GM23248 (cell line): ENCODE data around the gene KCTD8. TPM values are rescaled to one million over a fixed set of nuclear protein-coding genes. Genes with fewer than 3 reads are reported as not detected.

ENCODE experiments used
- DNase-seq: peaks from one replicate; pipeline ENCODE4 v3.0.0-alpha.2; 2015
- H2AFZ ChIP-seq: fragments of 200-600 bp; sonication (generic); 2 replicates; pipeline ENCODE4 v1.6.1; 2016; ENCODE audit warnings: antibody characterized with exemption
- H3F3A ChIP-seq: fragments of 200-600 bp; sonication (generic); 2 replicates; pipeline ENCODE4 v1.6.1; 2016; ENCODE audit warnings: mild to moderate bottlenecking, antibody characterized with exemption, mixed run types; ENCODE audit not compliant: insufficient read depth
- H3K27ac ChIP-seq: fragments of 200-600 bp; sonication (generic); 2 replicates; pipeline ENCODE4 v1.5.1; 2016; ENCODE audit warnings: mild to moderate bottlenecking
- H3K27me3 ChIP-seq: fragments of 200-600 bp; sonication (generic); replicated peaks from 2 replicates; pipeline ENCODE4 v1.6.1; 2016; ENCODE audit warnings: mild to moderate bottlenecking; ENCODE audit not compliant: insufficient read depth
- H3K36me3 ChIP-seq: fragments of 200-600 bp; sonication (generic); 2 replicates; pipeline ENCODE4 v1.6.1; 2016; ENCODE audit warnings: low read depth, mild to moderate bottlenecking
- H3K4me1 ChIP-seq: fragments of 200-600 bp; sonication (generic); 2 replicates; pipeline ENCODE4 v1.6.1; 2016; ENCODE audit warnings: mild to moderate bottlenecking; ENCODE audit not compliant: insufficient read depth
- H3K4me2 ChIP-seq: fragments of 200-600 bp; sonication (generic); one replicate; pipeline ENCODE4 v1.6.1; 2016; ENCODE audit warnings: mild to moderate bottlenecking; ENCODE audit not compliant: unreplicated experiment
- H3K4me3 ChIP-seq: fragments of 200-600 bp; sonication (generic); 2 replicates; pipeline ENCODE4 v1.5.1; 2016; ENCODE audit warnings: mild to moderate bottlenecking
- H3K79me2 ChIP-seq: fragments of 200-600 bp; sonication (generic); 2 replicates; pipeline ENCODE4 v1.6.1; 2016; ENCODE audit warnings: mild to moderate bottlenecking; ENCODE audit not compliant: insufficient read depth
- H3K9ac ChIP-seq: fragments of 200-600 bp; sonication (generic); 2 replicates; pipeline ENCODE4 v1.6.1; 2016; ENCODE audit warnings: mild to moderate bottlenecking
- H3K9me2 ChIP-seq: fragments of 200-600 bp; sonication (generic); 2 replicates; pipeline ENCODE4 v1.6.1; 2016; ENCODE audit warnings: mixed run types, mild to moderate bottlenecking, moderate library complexity; ENCODE audit not compliant: insufficient read depth
- H3K9me3 ChIP-seq: fragments of 200-600 bp; sonication (generic); one replicate; pipeline ENCODE4 v1.6.1; 2017; ENCODE audit warnings: low read depth
- H4K20me1 ChIP-seq: fragments of 200-600 bp; sonication (generic); 2 replicates; pipeline ENCODE4 v1.6.0; 2016; ENCODE audit not compliant: insufficient read depth
- EZH2 ChIP-seq: fragments of 200-600 bp; sonication (generic); IDR thresholded peaks from 2 replicates; pipeline ENCODE4 v1.6.1; 2018; ENCODE audit warnings: antibody characterized with exemption, mild to moderate bottlenecking; ENCODE audit not compliant: insufficient read depth, poor library complexity, severe bottlenecking
- EZH2phosphoT487 ChIP-seq: fragments of 200-600 bp; sonication (generic); IDR thresholded peaks from 2 replicates; pipeline ENCODE4 v1.6.1; 2018; ENCODE audit warnings: antibody characterized with exemption, moderate library complexity, mild to moderate bottlenecking, low read depth; ENCODE audit not compliant: insufficient read depth
- WGBS, 2 experiments: methylation state at CpG; one replicate each; pipeline ENCODE4 v1.1.6; 2015 to 2017; ENCODE audit warnings: low lambda C conversion rate in 2 of 2, low coverage in 1 of 2; ENCODE audit errors: missing lambda C conversion rate in 2 of 2; 5-methylcytosine and 5-hydroxymethylcytosine counted together
- in situ Hi-C: fragments of 300-500 bp; cut with MboI; formaldehyde crosslinking; loops from 2 replicates; pipeline ENCODE4 v1.15.0; 2020
- polyA plus RNA-seq: library from polyadenylated mRNA; unstranded; fragments of >200 nt; fragmentation: Nextera tagmentation; extraction: Ambion mirVana; gene quantifications from 2 replicates; pipeline ENCODE4 v1.2.1, GENCODE V29; 2016
- total RNA-seq: library from RNA; depleted of rRNA; stranded (reverse); fragments of >200 nt; shearing (Covaris generic); gene quantifications from 2 replicates; pipeline ENCODE4 v1.2.3, GENCODE V29; 2014

Gene KCTD8
- total and polyA plus RNA-seq, 2 experiments from 2014 or later: not detected

DNA sequence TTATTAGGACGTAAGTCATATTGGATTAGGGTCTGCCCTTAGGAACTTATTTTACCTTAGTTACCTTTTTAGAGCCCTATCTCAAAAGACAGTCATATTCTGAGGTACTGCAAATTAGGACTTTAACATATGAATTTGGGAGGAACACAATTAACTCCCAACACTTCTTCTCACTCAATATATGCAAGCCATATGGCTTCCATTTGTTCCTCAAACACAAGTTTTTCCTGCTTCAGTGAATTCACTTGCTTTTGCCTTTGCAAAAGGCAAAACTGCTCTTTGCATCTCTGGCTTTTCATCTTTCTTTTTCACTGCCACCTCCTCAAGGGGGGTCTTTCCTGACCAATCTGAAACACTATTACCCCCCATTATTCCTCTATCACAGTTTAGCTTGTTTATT lies 220.3 kb downstream of the KCTD8 start:
- Histone ChIP-seq H3K9ac (no peak overlapping the region), H3K4me1 (no peaks in the 10 kb centered on the region), H3F3A (no peaks in the 10 kb centered on the region), H3K9me3 (no peaks in the 10 kb centered on the region), H2AFZ (no peak overlapping the region), H3K36me3 (no peaks in the 10 kb centered on the region), H3K79me2 (no peaks in the 10 kb centered on the region), H3K4me2 (no peak overlapping the region), H3K4me3 (no peak overlapping the region), H3K27me3 (no peaks in the 10 kb centered on the region), H3K27ac (no peak overlapping the region), H4K20me1 (no peaks in the 10 kb centered on the region), H3K9me2 (no peaks in the 10 kb centered on the region)
- in situ Hi-C loops: no loop called here
- WGBS, 2 experiments: 15 to 20% methylated on average over 1 of the region's 1 CpG
- TF ChIP-seq EZH2: no peak
- TF ChIP-seq EZH2phosphoT487: no peak
- no peak for DNase-seq

- Histone ChIP-seq H3K9ac (no peak overlapping the region), H3K79me2 (no peaks in the 10 kb centered on the region), H3K9me2 (no peaks in the 10 kb centered on the region), H3K4me3 (no peak overlapping the region), H3F3A (no peaks in the 10 kb centered on the region), H3K9me3 (no peaks in the 10 kb centered on the region), H2AFZ (no peak overlapping the region), H3K36me3 (no peaks in the 10 kb centered on the region), H3K27ac (no peak overlapping the region), H3K27me3 (no peaks in the 10 kb centered on the region), H3K4me1 (no peaks in the 10 kb centered on the region), H4K20me1 (no peaks in the 10 kb centered on the region), H3K4me2 (no peak overlapping the region)
- in situ Hi-C loops: no loop called here
- TF ChIP-seq EZH2 (no peak), EZH2phosphoT487 (no peak)
- WGBS, 2 experiments: 10 to 17% methylated on average over 4 of the region's 4 CpGs
- DNase-seq: no peak
Measured at GRCh38 chr4:44221407-44221806, 227.2 kb downstream of the KCTD8 start.

DNA sequence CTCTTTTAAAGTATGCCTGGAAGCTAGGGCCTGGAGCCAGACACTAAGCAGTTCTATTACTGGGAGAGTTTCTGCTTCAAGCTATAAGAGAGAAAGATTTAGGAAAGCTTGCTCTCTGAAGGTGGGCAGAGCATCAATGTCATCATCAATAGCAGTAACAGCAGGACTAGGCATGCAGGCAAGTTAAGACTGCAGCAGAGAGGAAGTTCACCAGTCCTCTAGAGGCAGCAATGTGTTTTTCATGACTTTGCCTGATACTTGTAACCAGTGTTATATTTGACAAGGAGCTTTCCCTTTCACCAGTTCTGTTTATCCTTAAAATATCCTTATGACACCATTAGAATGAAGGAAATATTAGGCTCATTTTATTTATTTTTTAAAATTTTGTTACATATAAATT lies 237.9 kb downstream of the KCTD8 start:
- in situ Hi-C loops: no loop called here

GRCh38 chr4:44196796-44197195 lies 251.8 kb downstream of the KCTD8 start:
- no peak overlapping the region for H3K9ac ChIP-seq
- no peaks in the 10 kb centered on the region for H3K36me3 ChIP-seq
- in situ Hi-C loops: no loop called here
- no peaks in the 10 kb centered on the region for H3K27me3 ChIP-seq
- no peaks in the 10 kb centered on the region for H3K79me2 ChIP-seq
- WGBS, 2 experiments: 11 to 54% methylated on average over 1 of the region's 1 CpG
- no peak for DNase-seq
- H3K4me3 ChIP-seq: no peak overlapping the region
- no peak overlapping the region for H3K4me2 ChIP-seq
- no peaks in the 10 kb centered on the region for H3K9me2 ChIP-seq
- H3K4me1 ChIP-seq: no peaks in the 10 kb centered on the region
- TF ChIP-seq EZH2phosphoT487 (no peak), EZH2 (no peak)
- H3K9me3 ChIP-seq: no peaks in the 10 kb centered on the region
- H2AFZ ChIP-seq: no peak overlapping the region
- no peaks in the 10 kb centered on the region for H4K20me1 ChIP-seq
- no peak overlapping the region for H3K27ac ChIP-seq
- H3F3A ChIP-seq: no peaks in the 10 kb centered on the region

More for the DNA sequence above, 237.9 kb downstream of the KCTD8 start:
- no peaks in the 10 kb centered on the region for H3K9me3 ChIP-seq
- H3K4me2 ChIP-seq: no peak overlapping the region
- H3K79me2 ChIP-seq: no peaks in the 10 kb centered on the region
- TF ChIP-seq EZH2 (no peak), EZH2phosphoT487 (no peak)
- no peaks in the 10 kb centered on the region for H4K20me1 ChIP-seq
- H3K36me3 ChIP-seq: no peaks in the 10 kb centered on the region
- no peaks in the 10 kb centered on the region for H3K4me1 ChIP-seq
- H3K9me2 ChIP-seq: no peaks in the 10 kb centered on the region
- no peaks in the 10 kb centered on the region for H3F3A ChIP-seq
- H3K4me3 ChIP-seq: no peak overlapping the region
- no peak overlapping the region for H3K27ac ChIP-seq
- no peak overlapping the region for H2AFZ ChIP-seq
- H3K27me3 ChIP-seq: no peaks in the 10 kb centered on the region
- no peak for DNase-seq
- H3K9ac ChIP-seq: no peak overlapping the region

DNA sequence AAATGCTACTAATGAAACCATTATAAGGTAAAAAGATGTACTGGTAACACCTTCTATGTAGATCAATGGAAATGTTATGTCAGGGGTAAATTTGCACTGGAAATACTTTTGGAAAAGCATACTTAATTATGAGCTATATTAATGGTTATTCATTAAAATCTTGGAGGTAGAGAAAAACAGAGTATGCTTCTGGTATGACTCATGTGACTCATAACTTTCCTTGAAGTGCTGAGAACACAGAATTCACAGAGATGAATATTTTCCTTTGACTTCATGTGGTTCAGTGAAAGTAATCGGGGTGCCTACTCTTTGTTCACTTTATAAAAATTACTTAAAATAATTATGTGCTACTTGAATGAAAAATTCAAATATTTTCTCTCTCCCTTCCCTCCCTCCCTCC lies 254.2 kb downstream of the KCTD8 start:
- H3K9ac ChIP-seq: no peak overlapping the region
- H3K79me2 ChIP-seq: no peaks in the 10 kb centered on the region
- WGBS, 2 experiments: 25 to 42% methylated on average over 1 of the region's 1 CpG
- no peak for DNase-seq
- H3K4me2 ChIP-seq: no peak overlapping the region
- TF ChIP-seq EZH2phosphoT487 (no peak), EZH2 (no peak)
- H2AFZ ChIP-seq: no peak overlapping the region
- no peak overlapping the region for H3K27ac ChIP-seq
- no peaks in the 10 kb centered on the region for H3K4me1 ChIP-seq
- in situ Hi-C loops: no loop called here
- no peak overlapping the region for H3K4me3 ChIP-seq
- H3K27me3 ChIP-seq: no peaks in the 10 kb centered on the region
- no peaks in the 10 kb centered on the region for H3K36me3 ChIP-seq
- H3K9me3 ChIP-seq: no peaks in the 10 kb centered on the region
- H4K20me1 ChIP-seq: no peaks in the 10 kb centered on the region
- H3K9me2 ChIP-seq: no peaks in the 10 kb centered on the region
- H3F3A ChIP-seq: no peaks in the 10 kb centered on the region
